Naive B cell (primary cell): ENCODE data around the gene TSC22D4. TPM values are rescaled to one million over a fixed set of nuclear protein-coding genes. Genes with fewer than 3 reads are reported as not detected.
A peak's percentile ranks its signal among the peaks of the same experiment; 100 is the strongest.
"Not testable (repeated sequence)": the region's sequence is repeated elsewhere in the genome, so short reads cannot be mapped to it uniquely, and the experiment has no call there.

Experiments used
- ATAC-seq, 2 donors: fragments of 150-1000 bp; cut with Tn5 transposase; 2 replicates each; pipeline ENCODE4 v1.10.0; 2021; ENCODE audit warnings: low read depth in 2 of 2, mild to moderate bottlenecking in 2 of 2, moderate library complexity in 2 of 2
- DNase-seq: peaks from one replicate; pipeline ENCODE4 v3.0.0; 2022
- H3K27ac Mint-ChIP-seq, 6 donors: one replicate each; pipeline ENCODE4 v1.8.0; 2020 to 2022; ENCODE audit warnings: mild to moderate bottlenecking in 6 of 6, mixed read lengths in 6 of 6, moderate library complexity in 5 of 6, inconsistent platforms in 2 of 6
- H3K27me3 Mint-ChIP-seq, 3 donors: one replicate each; pipeline ENCODE4 v1.8.0; 2021 to 2022; ENCODE audit warnings: mixed read lengths in 3 of 3, mild to moderate bottlenecking in 1 of 3
- H3K36me3 Mint-ChIP-seq, 2 donors: one replicate each; pipeline ENCODE4 v1.8.0; 2020 to 2022; ENCODE audit warnings: mixed read lengths in 2 of 2, inconsistent platforms in 1 of 2, mild to moderate bottlenecking in 1 of 2
- H3K4me1 Mint-ChIP-seq, 3 donors: one replicate each; pipeline ENCODE4 v1.8.0; 2020 to 2022; ENCODE audit warnings: mixed read lengths in 3 of 3, inconsistent platforms in 1 of 3, mild to moderate bottlenecking in 1 of 3, moderate library complexity in 1 of 3
- H3K4me3 Mint-ChIP-seq, 8 donors: one replicate each; pipeline ENCODE4 v1.8.0; 2020 to 2022; ENCODE audit warnings: mild to moderate bottlenecking in 8 of 8, mixed read lengths in 8 of 8, moderate library complexity in 8 of 8, inconsistent platforms in 2 of 8
- H3K9me3 Mint-ChIP-seq, 7 donors: one replicate each; pipeline ENCODE4 v1.8.0; 2020 to 2022; ENCODE audit warnings: mixed read lengths in 7 of 7, mild to moderate bottlenecking in 5 of 7, inconsistent platforms in 2 of 7, moderate library complexity in 1 of 7
- polyA plus RNA-seq, 6 donors: library from polyadenylated mRNA; unstranded; fragments of 300-500 nt; fragmentation: Illumina TruSeq; gene quantifications; one replicate each; pipeline ENCODE4 v1.2.3, GENCODE V29; 2021; ENCODE audit warnings: low read depth in 6 of 6

TSC22D4 gene
- polyA plus RNA-seq, 6 donors from 2014 or later: 17.5 to 23.6 (median 20.7) TPM

DNA sequence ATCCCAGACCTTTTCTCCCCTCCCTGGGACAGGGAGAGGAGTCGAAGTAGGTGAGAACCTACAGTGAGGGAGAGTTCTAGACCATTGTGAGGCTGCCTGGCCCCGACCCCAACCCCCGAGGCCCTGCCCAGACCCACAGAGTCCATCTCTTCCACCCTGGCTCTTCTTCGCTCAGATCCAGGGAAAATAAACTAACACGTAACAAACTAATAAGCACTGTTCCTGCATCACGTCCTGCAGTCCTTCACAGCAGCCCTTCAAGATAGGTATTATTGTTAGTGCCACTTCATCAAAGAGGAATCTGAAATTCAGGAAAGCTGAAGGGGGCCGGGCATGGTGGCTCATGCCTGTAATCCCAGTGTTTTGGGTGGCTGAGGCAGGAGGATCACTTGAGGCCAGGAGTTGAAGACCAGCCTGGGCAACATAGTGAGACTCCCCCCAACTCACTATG, 14.8 kb downstream of the TSC22D4 start, which contains the start of gene SPACDR:
Gene SPACDR, minus strand, starts transcription at position 51 of the 451 bp plus-strand sequence. CDS start 235 bp downstream, outside the sequence.
- DNase-seq (no peak), ATAC-seq (no peak)
- H3K36me3 Mint-ChIP-seq: no peaks in the 10 kb centered on the region
- peak within 1 kb of the TSS in 3 of 6 donors; percentile 16 to 72 (median 53) for H3K27ac Mint-ChIP-seq
- H3K4me1 Mint-ChIP-seq: peaks cover 7 to 14% (median 7%) of the 10 kb centered on the region in 3 donors
- H3K27me3 Mint-ChIP-seq: no peaks in the 10 kb centered on the region
- no peak within 1 kb of the TSS for H3K4me3 Mint-ChIP-seq
- no peaks in the 10 kb centered on the region for H3K9me3 Mint-ChIP-seq

DNA sequence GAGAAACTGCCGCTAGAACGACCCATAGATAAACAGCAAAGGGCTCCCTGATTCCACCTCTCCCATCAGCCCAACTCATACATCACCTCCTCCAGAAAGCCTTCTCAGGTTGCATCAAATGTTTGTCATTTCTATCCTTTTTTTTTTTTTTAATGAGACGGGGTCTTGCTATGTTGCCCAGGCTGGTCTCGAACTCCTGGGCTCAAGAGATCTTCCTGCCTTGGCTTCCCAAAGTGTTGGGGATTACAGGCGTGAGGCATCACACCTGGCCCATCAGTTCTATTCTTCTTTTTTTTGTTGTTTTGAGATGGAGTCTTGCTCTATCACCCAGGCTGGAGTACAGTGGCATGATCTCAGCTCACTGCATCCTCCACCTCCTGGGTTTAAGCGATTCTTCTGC, 22.0 kb downstream of the TSC22D4 start:
- no peak for ATAC-seq
- Mint-ChIP-seq H3K9me3 (no peaks in the 10 kb centered on the region), H3K27ac (no peak overlapping the region), H3K4me1 (peaks cover 0 to 8% (median 5%) of the 10 kb centered on the region in 3 donors), H3K36me3 (peaks cover 0 to 4% of the 10 kb centered on the region in 2 donors), H3K4me3 (no peak overlapping the region), H3K27me3 (no peaks in the 10 kb centered on the region)
- DNase-seq: no peak

DNA sequence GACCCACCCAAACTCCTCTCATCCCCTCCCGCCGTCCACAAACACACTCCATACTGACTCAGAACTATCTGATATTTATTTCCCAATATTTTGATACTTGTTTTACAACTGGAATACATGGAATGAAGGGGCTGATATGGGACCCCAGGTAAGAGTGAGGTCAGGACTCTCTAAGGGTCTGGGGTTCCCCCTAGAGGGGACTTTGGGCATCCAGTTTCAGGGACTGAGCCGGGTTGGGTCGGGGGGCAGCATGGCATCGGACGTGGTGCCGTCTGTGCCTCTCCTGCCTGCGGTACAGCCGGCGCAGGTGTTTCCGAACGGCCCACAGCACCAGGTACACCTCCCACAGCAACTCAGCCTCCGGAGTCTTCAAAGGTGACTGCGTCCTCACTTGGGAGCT, 22.5 kb downstream of the TSC22D4 start:
- Mint-ChIP-seq H3K27me3 (no peaks in the 10 kb centered on the region), H3K36me3 (peaks cover 0 to 4% of the 10 kb centered on the region in 2 donors), H3K27ac (no peak overlapping the region), H3K9me3 (no peaks in the 10 kb centered on the region), H3K4me1 (peaks cover 0 to 8% (median 5%) of the 10 kb centered on the region in 3 donors), H3K4me3 (no peak overlapping the region)
- no peak for DNase-seq
- ATAC-seq: no peak

DNA sequence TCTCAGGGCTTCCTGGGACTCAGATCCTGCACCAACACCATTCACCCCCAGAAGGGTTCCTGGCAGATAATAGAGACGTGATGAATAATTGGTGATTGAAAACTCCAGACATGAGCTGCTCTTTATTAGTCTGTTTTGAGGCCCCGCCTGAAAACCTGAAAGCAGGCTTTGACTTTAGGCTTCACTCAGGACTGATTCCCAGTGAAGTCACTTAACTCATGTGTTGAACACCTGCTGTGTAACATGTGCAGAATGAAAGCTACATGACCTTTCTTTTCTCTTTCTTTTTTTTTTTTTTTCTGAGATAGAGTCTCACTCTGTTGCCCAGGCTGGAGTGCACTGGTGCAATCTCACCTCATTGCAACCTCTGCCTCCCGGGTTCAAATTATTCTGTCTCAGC, 23.8 kb downstream of the TSC22D4 start:
- Mint-ChIP-seq H3K36me3 (peaks cover 0 to 4% of the 10 kb centered on the region in 2 donors), H3K4me3 (no peak overlapping the region), H3K27me3 (no peaks in the 10 kb centered on the region), H3K4me1 (peaks cover 0 to 15% (median 11%) of the 10 kb centered on the region in 3 donors), H3K27ac (peak overlapping the region in 1 of 6 donors; percentile 70), H3K9me3 (no peaks in the 10 kb centered on the region)
- ATAC-seq (no peak), DNase-seq (no peak)

DNA sequence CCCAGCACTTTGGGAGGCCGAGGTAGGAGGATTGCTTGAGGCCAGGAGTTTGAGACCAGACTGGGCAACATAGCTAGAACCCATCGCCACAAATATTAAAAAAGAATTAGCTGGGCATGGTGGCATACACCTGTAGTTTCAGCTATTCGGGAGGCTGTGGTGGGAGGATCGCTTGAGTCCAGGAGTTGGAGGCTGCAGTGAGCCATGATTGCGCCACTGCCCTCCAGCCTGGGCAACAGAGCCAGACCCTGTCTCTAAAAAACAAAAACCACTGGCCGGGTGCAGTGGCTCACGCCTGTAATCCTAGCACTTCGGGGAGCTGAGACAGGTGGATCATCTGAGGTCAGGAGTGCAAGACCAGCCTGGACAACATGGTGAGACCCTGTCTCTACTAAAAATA, 25.2 kb downstream of the TSC22D4 start:
- H3K36me3 Mint-ChIP-seq, H3K27ac Mint-ChIP-seq, H3K9me3 Mint-ChIP-seq, H3K4me3 Mint-ChIP-seq, ATAC-seq, DNase-seq, H3K27me3 Mint-ChIP-seq: not testable (repeated sequence)
- peaks cover 0 to 16% (median 11%) of the 10 kb centered on the region in 3 donors for H3K4me1 Mint-ChIP-seq

DNA sequence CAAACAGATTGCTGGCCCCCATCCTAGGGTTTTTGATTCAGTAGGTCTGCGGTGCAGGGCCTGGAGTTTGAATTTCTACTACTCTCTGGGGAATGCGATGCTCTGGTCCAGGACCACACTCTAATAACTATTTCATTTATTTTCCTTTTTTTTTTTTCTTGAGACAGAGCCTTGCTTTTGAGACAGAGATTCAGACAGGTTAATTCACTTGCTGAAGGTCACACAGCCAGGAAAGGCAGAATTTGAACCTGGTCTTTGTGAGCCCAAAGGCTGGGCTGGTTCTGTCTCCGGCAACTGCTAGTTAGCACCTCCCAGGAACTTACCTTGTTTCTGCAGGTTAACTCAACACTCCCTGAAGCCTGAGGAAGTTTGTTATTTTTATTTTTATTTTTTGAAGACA, 26.5 kb downstream of the TSC22D4 start:
- no peak overlapping the region for H3K4me3 Mint-ChIP-seq
- ATAC-seq (no peak), DNase-seq (no peak)
- no peaks in the 10 kb centered on the region for H3K27me3 Mint-ChIP-seq
- H3K4me1 Mint-ChIP-seq: peaks cover 0 to 16% (median 11%) of the 10 kb centered on the region in 3 donors
- no peaks in the 10 kb centered on the region for H3K36me3 Mint-ChIP-seq
- H3K27ac Mint-ChIP-seq: no peak overlapping the region
- H3K9me3 Mint-ChIP-seq: no peaks in the 10 kb centered on the region

DNA sequence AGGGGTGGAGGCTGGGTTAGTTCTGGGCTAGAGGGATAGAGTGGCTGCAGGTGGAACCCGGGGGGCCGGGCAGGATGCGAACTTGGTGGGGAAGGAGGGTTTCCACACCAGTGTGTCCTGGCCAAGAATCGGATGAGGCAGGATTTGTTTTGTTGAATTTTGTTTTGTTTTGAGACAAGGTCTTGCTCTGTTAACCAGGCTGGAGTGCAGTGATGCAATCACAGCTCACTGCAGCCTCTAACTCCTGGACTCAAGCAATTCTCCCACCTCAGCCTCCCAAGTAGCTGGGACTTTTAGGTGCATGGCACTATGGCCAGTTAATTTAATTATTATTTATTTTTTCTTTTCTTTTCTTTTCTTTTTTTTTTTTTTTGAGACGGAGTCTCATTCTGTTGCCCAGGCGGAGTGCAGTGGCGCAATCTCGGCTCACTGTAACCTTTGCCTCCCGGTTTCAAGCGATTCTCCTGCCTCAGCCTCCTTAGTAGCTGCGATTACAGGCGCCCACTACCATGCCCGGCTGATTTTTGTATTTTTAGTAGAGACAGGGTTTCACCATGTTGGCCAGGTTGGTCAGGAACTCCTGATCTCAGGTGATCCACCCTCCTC, 29.7 kb downstream of the TSC22D4 start:
- no peaks in the 10 kb centered on the region for H3K36me3 Mint-ChIP-seq
- no peaks in the 10 kb centered on the region for H3K9me3 Mint-ChIP-seq
- DNase-seq: no peak
- peak overlapping the region in 2 of 8 donors; percentile 51 to 69 for H3K4me3 Mint-ChIP-seq
- no peak for ATAC-seq
- peaks cover 5 to 20% (median 13%) of the 10 kb centered on the region in 3 donors for H3K4me1 Mint-ChIP-seq
- peak overlapping the region in 4 of 6 donors; percentile 83 to 95 (median 85) for H3K27ac Mint-ChIP-seq
- H3K27me3 Mint-ChIP-seq: no peaks in the 10 kb centered on the region

DNA sequence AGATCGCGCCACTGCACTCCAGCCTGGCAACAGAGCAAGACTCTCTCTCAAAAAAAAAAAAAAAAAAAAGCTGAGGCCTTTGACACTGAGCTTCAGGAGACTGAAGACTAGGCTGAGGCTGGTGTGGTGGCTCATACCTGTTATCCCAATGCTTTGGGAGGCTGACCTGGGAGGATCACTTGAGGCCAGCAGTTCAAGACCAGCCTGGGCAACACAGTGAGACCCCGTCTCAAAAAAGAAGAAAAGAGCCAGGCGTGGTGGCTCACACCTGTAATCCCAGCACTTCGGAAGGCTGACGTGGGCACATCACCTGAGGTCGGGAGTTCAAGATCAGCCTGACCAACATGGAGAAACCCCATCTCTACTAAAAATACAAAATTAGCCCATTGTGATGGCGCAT, 31.7 kb downstream of the TSC22D4 start:
- not testable (repeated sequence) for ATAC-seq, H3K4me3 Mint-ChIP-seq, DNase-seq, H3K27ac Mint-ChIP-seq, H3K27me3 Mint-ChIP-seq, H3K9me3 Mint-ChIP-seq, H3K36me3 Mint-ChIP-seq
- peaks cover 10 to 25% (median 13%) of the 10 kb centered on the region in 3 donors for H3K4me1 Mint-ChIP-seq

DNA sequence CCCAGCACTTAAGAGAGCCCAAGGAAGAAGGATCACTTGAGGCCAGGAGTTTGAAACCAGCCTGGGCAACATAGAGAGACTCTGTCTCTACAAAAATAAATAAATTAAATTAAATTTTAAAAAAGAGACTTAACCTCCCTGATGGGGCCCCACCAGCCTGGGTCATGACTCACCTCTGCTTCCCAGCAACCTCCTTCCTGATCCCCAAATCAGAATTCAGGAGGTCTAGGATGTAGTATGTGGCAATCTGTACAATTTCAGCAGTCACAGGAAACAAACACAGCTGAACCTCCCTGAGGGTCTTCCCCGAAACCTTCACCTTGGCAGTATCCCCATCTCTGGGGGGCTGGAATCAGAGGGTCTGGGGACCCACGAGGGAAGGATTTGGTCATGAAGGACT, 33.0 kb downstream of the TSC22D4 start:
- DNase-seq: no peak
- Mint-ChIP-seq H3K27me3 (no peaks in the 10 kb centered on the region), H3K36me3 (no peaks in the 10 kb centered on the region), H3K27ac (peak overlapping the region in 1 of 6 donors; percentile 43), H3K9me3 (no peaks in the 10 kb centered on the region), H3K4me3 (peak overlapping the region in 1 of 8 donors; percentile 57), H3K4me1 (peaks cover 10 to 27% (median 12%) of the 10 kb centered on the region in 3 donors)
- no peak for ATAC-seq

DNA sequence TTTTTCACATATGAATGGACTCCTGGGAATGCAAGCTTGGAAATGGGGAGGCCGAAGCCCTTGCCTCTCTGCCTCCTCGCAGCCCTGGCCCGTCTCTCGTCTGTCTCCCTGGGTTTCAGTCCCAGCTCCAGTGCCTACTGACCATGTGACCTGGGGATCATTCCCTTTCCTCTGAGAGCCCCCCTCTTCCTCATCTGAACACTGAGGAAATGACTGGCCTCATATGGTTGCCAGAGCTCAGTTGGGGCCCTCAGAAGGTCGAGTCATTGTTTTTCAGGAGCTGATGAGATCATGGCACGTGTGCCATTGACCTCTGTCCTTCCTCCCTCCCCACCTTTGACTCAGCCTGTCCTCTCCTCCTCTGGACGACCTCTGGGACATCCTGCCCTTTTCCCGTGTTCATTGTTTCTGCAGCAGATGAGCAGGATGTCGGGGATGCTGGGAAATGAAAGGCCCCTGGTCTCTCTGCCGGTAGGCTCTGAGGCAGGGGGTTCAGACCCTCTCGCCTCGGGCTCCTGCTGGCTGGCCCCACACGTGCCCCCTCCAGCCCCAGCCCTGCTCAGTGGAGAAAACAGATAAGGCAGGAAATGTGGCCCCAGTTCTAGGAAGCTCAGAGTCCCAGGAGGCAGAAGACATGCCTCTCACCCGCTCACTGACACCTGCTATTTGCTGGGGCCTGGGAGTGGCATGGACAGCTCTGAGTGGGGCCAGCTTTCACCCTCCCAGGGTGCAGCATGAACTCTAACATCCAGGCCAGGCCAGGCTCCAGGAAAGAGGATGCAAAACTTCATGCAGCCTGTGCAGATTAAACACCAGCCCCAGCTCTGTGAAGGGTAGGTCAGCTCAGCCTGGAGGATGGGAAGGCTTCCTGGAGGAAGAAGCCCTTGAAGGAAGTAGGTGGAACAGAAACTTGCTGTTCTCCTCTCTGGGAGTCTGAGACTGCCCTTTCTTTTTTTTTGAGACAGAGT, 34.4 kb downstream of the TSC22D4 start:
- Mint-ChIP-seq H3K4me3 (no peak overlapping the region), H3K9me3 (no peaks in the 10 kb centered on the region), H3K27me3 (no peaks in the 10 kb centered on the region), H3K36me3 (no peaks in the 10 kb centered on the region), H3K4me1 (peaks cover 8 to 19% (median 10%) of the 10 kb centered on the region in 3 donors), H3K27ac (peak overlapping the region in 4 of 6 donors; percentile 47 to 81 (median 66))
- ATAC-seq (peak; percentile 35), DNase-seq (no peak)

DNA sequence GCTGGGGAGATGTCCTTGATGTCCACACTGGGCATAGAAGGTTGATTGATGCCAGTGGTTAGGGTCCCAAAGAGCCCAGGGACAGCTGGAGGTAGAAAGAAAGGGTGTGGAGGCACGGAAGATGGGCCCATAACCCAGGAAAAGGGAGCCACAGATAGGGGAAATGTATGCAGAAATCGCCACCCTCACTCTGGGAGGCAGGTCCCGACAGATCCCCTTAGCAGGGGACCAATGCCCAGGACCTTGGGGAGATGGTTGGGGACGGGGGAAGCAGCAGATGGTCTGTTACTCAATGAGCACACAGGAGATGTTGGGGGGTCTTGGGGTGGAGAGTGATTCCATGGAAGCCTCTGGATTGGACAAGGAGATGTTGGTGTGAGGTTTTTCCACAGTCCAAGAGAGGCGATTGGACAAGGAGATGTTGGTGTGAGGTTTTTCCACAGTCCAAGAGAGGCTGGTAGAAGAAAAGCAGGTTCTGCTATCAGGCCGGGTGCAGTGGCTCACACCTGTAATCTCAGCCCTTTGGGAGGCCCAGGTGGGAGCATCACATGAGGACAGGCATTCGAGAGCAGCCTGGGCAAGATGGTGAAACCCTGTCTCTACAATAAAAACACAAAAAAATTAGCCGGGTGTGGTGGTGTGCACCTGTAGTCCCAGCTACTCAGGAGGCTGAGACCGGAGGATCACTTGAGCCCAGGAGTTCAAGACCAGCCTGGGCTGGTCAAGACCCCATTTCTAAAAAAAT, 35.7 kb downstream of the TSC22D4 start:
- ATAC-seq: no peak
- Mint-ChIP-seq H3K4me1 (peaks cover 8 to 19% (median 10%) of the 10 kb centered on the region in 3 donors), H3K9me3 (no peaks in the 10 kb centered on the region), H3K27ac (peak overlapping the region in 4 of 6 donors; percentile 44 to 63 (median 56)), H3K4me3 (peak overlapping the region in 1 of 8 donors; percentile 65), H3K27me3 (no peaks in the 10 kb centered on the region), H3K36me3 (no peaks in the 10 kb centered on the region)
- no peak for DNase-seq

DNA sequence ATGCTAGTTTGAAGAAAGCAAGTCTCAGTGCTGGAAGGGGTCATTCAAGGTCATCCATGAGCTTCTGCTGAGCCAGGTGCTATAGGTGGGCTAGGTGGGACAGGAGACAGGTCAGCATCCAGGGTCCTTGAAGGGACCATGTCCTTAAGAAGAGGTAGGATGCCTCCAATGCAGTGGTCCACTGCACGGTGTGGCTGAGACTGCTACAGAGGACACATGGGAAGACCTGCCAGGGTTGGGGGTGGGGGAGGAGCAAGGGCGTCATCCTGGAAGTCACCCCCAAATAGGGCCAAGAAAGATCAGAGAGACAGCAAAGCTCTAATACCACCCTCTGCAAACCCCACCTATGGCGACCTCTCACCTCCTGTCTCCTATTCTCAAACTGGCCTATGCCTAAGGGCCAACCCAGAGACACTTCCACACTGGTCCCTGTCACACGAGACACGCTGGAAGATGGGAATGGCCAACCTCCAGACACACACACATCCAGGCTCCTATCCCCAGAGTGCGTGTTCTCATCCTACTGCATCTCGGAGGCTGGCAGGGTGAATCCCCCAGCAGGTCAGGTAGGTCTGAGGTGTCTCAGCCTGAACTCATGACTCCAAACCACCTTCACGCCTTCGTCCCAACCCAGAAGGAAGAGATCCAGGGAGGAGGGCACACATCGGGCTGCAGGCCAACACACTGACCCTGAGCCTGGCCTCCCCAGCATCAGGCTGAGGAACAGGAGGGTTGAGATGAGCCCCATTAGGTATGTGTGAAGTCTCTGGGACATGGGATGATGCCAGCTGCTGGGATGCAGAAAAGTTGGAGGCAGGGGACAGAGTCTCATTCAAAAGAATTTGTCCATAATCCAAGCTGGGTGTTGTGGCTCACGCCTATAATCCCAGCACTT, 37.1 kb downstream of the TSC22D4 start:
- DNase-seq (no peak), ATAC-seq (no peak)
- Mint-ChIP-seq H3K4me1 (peaks cover 8 to 19% (median 10%) of the 10 kb centered on the region in 3 donors), H3K27ac (peak overlapping the region in 3 of 6 donors; percentile 26 to 85 (median 84)), H3K27me3 (no peaks in the 10 kb centered on the region), H3K36me3 (no peaks in the 10 kb centered on the region), H3K9me3 (no peaks in the 10 kb centered on the region), H3K4me3 (peak overlapping the region in 1 of 8 donors; percentile 46)
